Fibroblast of lung (primary cell): ENCODE results near the gene ITIH2.

Experiments
- CTCF ChIP-seq, 2 donors: IDR thresholded peaks in 1 of 2; conservative IDR thresholded peaks in 1 of 2; 1 replicate in 1 of 2; 2 replicates in 1 of 2; pipeline ENCODE4 v1.5.1; 2011 to 2012; ENCODE audit warnings: low read length in 2 of 2, control low read depth in 1 of 2, inconsistent platforms in 1 of 2, low read depth in 1 of 2, mild to moderate bottlenecking in 1 of 2
- EZH2 ChIP-seq: IDR thresholded peaks from 2 replicates; pipeline ENCODE4 v1.5.1; 2012; ENCODE audit warnings: low read length, control low read depth, mild to moderate bottlenecking; ENCODE audit errors: missing control alignments

GRCh38 chr10:7789390-7789789 is 86.3 kb downstream of the ITIH2 start:
- TF ChIP-seq CTCF (conservative IDR thresholded peaks at IDR 0.05 in 1 of 2, IDR thresholded peaks at IDR 0.05 in 1 of 2; ENCODE audit: low read depth in 1 of 2, low read length in 2 of 2) (no peak), EZH2 (no peak)
